ENCODE results near the gene CHST1. TPM values are rescaled to one million over a fixed set of nuclear protein-coding genes. Genes with fewer than 3 reads are reported as not detected.

The CHST1 gene
- total RNA-seq, 1 donor from 2014 or later, result 4.9 TPM

- H3K9me3 ChIP-seq, result no peaks in the 10 kb centered on the region
- intact Hi-C loops (cut with DNase I), result no loop called here
- no peak for ATAC-seq
- H3K27ac ChIP-seq, result no peak overlapping the region
- no peaks in the 10 kb centered on the region for H3K36me3 ChIP-seq
- no peaks in the 10 kb centered on the region for H3K4me1 ChIP-seq
- no peak for TF ChIP-seq CTCF (IDR thresholded peaks at IDR 0.05)
- H3K27me3 ChIP-seq, result no peaks in the 10 kb centered on the region
- H3K4me3 ChIP-seq, result no peak overlapping the region
- no peak for DNase-seq
Observed at GRCh38 chr11:45687836-45688235, 22.4 kb upstream of the CHST1 start.

GRCh38 chr11:45685964-45686537, 20.6 kb upstream of the CHST1 start:
- no peaks in the 10 kb centered on the region for H3K36me3 ChIP-seq
- H3K27me3 ChIP-seq, result no peaks in the 10 kb centered on the region
- no peak for TF ChIP-seq CTCF (IDR thresholded peaks at IDR 0.05)
- no peaks in the 10 kb centered on the region for H3K4me1 ChIP-seq
- H3K4me3 ChIP-seq, result no peak overlapping the region
- no peaks in the 10 kb centered on the region for H3K9me3 ChIP-seq
- intact Hi-C loops (cut with DNase I), result no loop called here
- ATAC-seq (no peak), DNase-seq (no peak)
- H3K27ac ChIP-seq, result no peak overlapping the region

GRCh38 chr11:45684440-45684839, 19.0 kb upstream of the CHST1 start:
- no peak overlapping the region for H3K27ac ChIP-seq
- no peaks in the 10 kb centered on the region for H3K36me3 ChIP-seq
- TF ChIP-seq CTCF (IDR thresholded peaks at IDR 0.05), result no peak
- H3K9me3 ChIP-seq, result no peaks in the 10 kb centered on the region
- intact Hi-C loops (cut with DNase I), result no loop called here
- DNase-seq, result no peak
- no peaks in the 10 kb centered on the region for H3K27me3 ChIP-seq
- no peak overlapping the region for H3K4me3 ChIP-seq
- H3K4me1 ChIP-seq, result no peaks in the 10 kb centered on the region
- ATAC-seq, result no peak

- TF ChIP-seq CTCF (IDR thresholded peaks at IDR 0.05), result no peak
- ATAC-seq (no peak), DNase-seq (no peak)
- Histone ChIP-seq H3K27ac (no peak overlapping the region), H3K27me3 (no peaks in the 10 kb centered on the region), H3K4me3 (no peak overlapping the region), H3K4me1 (no peaks in the 10 kb centered on the region), H3K9me3 (no peaks in the 10 kb centered on the region), H3K36me3 (no peaks in the 10 kb centered on the region)
- intact Hi-C loops (cut with DNase I), result no loop called here
Observed at GRCh38 chr11:45683271-45684058, 18.0 kb upstream of the CHST1 start.

GRCh38 chr11:45679806-45680205, 14.4 kb upstream of the CHST1 start:
- DNase-seq, result no peak
- H3K9me3 ChIP-seq, result no peaks in the 10 kb centered on the region
- no peak overlapping the region for H3K27ac ChIP-seq
- no peaks in the 10 kb centered on the region for H3K4me1 ChIP-seq
- TF ChIP-seq CTCF (IDR thresholded peaks at IDR 0.05), result no peak
- intact Hi-C loops (cut with DNase I), result no loop called here
- no peaks in the 10 kb centered on the region for H3K36me3 ChIP-seq
- no peak for ATAC-seq
- H3K4me3 ChIP-seq, result no peak overlapping the region
- no peaks in the 10 kb centered on the region for H3K27me3 ChIP-seq
